HEK293 (cell line): ENCODE data around the gene SLC38A10.

Experiments used
- CTCF ChIP-seq: fragments of 450-650 bp; formaldehyde crosslinking; IDR thresholded peaks from 2 replicates; pipeline ENCODE4 v1.5.1; 2016; ENCODE audit warnings: missing biosample characterization, missing genetic modification characterization
- KLF16 ChIP-seq: fragments of 450-650 bp; formaldehyde crosslinking; IDR thresholded peaks from 2 replicates; pipeline ENCODE4 v1.5.1; 2017; ENCODE audit warnings: missing biosample characterization, missing genetic modification characterization
- MZF1 ChIP-seq: fragments of 450-650 bp; formaldehyde crosslinking; IDR thresholded peaks from 2 replicates; pipeline ENCODE4 v1.5.1; 2017; ENCODE audit warnings: missing biosample characterization, missing genetic modification characterization, borderline replicate concordance
- PRDM1 ChIP-seq: fragments of 450-650 bp; formaldehyde crosslinking; IDR thresholded peaks from 2 replicates; pipeline ENCODE4; 2016; ENCODE audit warnings: missing biosample characterization, missing genetic modification characterization
- ZBTB7A ChIP-seq: fragments of 450-650 bp; formaldehyde crosslinking; IDR thresholded peaks from 2 replicates; pipeline ENCODE4 v1.5.1; 2016; ENCODE audit warnings: low read depth, missing biosample characterization, missing genetic modification characterization
- ZNF174 ChIP-seq: fragments of 450-650 bp; formaldehyde crosslinking; IDR thresholded peaks from 2 replicates; pipeline ENCODE4 v1.5.0; 2017; ENCODE audit warnings: missing biosample characterization, mild to moderate bottlenecking, missing genetic modification characterization
- ZNF280C ChIP-seq: fragments of 450-650 bp; formaldehyde crosslinking; IDR thresholded peaks from 2 replicates; pipeline ENCODE4 v1.5.1; 2016; ENCODE audit warnings: missing biosample characterization, missing genetic modification characterization
- ZNF292 ChIP-seq: fragments of 450-650 bp; formaldehyde crosslinking; IDR thresholded peaks from 2 replicates; pipeline ENCODE4 v1.5.1; 2016; ENCODE audit warnings: low read depth, missing biosample characterization, missing genetic modification characterization, borderline replicate concordance
- ZNF366 ChIP-seq: fragments of 450-650 bp; formaldehyde crosslinking; conservative IDR thresholded peaks from 2 replicates; pipeline ENCODE4 v1.5.1; 2016; ENCODE audit warnings: missing biosample characterization, missing genetic modification characterization
- ZNF404 ChIP-seq: fragments of 450-650 bp; formaldehyde crosslinking; IDR thresholded peaks from 2 replicates; pipeline ENCODE4 v1.5.1; 2017; ENCODE audit warnings: missing biosample characterization, missing genetic modification characterization
- ZNF558 ChIP-seq: fragments of 450-650 bp; formaldehyde crosslinking; IDR thresholded peaks from 2 replicates; pipeline ENCODE4 v1.5.1; 2016; ENCODE audit warnings: missing biosample characterization, missing genetic modification characterization
- ZNF610 ChIP-seq: fragments of 450-650 bp; formaldehyde crosslinking; IDR thresholded peaks from 2 replicates; pipeline ENCODE4 v1.5.1; 2016; ENCODE audit warnings: missing biosample characterization, missing genetic modification characterization, borderline replicate concordance
- ZNF777 ChIP-seq: fragments of 450-650 bp; formaldehyde crosslinking; IDR thresholded peaks from 2 replicates; pipeline ENCODE4 v1.5.1; 2017; ENCODE audit warnings: missing biosample characterization, missing genetic modification characterization, borderline replicate concordance

GRCh38 chr17:81247339-81247990 lies 47.6 kb downstream of the SLC38A10 start:
- TF ChIP-seq CTCF (tag by site-specific recombination) (no peak), ZNF292 (tag by site-specific recombination) (no peak), ZNF777 (no peak), KLF16 (tag by site-specific recombination) (no peak), ZNF558 (no peak), ZNF280C (no peak), ZBTB7A (tag by site-specific recombination) (no peak), ZNF404 (tag by site-specific recombination) (no peak), ZNF366 (tag by site-specific recombination) (no peak), MZF1 (tag by site-specific recombination) (no peak), PRDM1 (tag by site-specific recombination) (no peak), ZNF610 (tag by site-specific recombination) (no peak), ZNF174 (tag by site-specific recombination) (no peak)
